PC-9 (cell line): Measurements from ENCODE around the gene C19orf38. TPM values are rescaled to one million over a fixed set of nuclear protein-coding genes. Genes with fewer than 3 reads are reported as not detected.

Experiments used
- BruUV-seq: library from RNA; stranded (reverse); fragments of 400-500 nt; replicated peaks from 2 replicates; lab custom pipeline; 2021; lab: Mats Ljungman, UMichigan
- CTCF ChIA-PET: fragments of 300-600 bp; sonication (Branson Sonifier 250); formaldehyde crosslinking; loops from one replicate; lab custom pipeline; 2022; ENCODE audit warnings: antibody characterized with exemption; lab: Charles Lee
- POLR2A ChIA-PET: fragments of 300-600 bp; sonication (Branson Sonifier 250); formaldehyde crosslinking; loops from one replicate; lab custom pipeline; 2022; ENCODE audit warnings: antibody characterized with exemption; ENCODE audit not compliant: unreplicated experiment; lab: Charles Lee
- DNase-seq, 2 experiments: peaks; one replicate each; pipeline versions ENCODE4 v3.0.0 to v3.0.0-alpha.2; 2015 to 2022; ENCODE audit warnings: mixed read lengths in 1 of 2
- H2AFZ ChIP-seq: fragments of 200-600 bp; sonication (generic); 2 replicates; pipeline ENCODE4 v1.8.1; 2017; ENCODE audit warnings: antibody characterized with exemption
- H3F3A ChIP-seq: fragments of 200-600 bp; sonication (generic); 2 replicates; pipeline ENCODE4 v1.8.1; 2017; ENCODE audit warnings: antibody characterized with exemption, mild to moderate bottlenecking, low read depth; ENCODE audit not compliant: insufficient read depth
- H3K27ac ChIP-seq: fragments of 200-600 bp; sonication (generic); 2 replicates; pipeline ENCODE4 v1.6.1; 2016; ENCODE audit warnings: mixed run types
- H3K27me3 ChIP-seq: fragments of 200-600 bp; sonication (generic); 2 replicates; pipeline ENCODE4 v1.6.1; 2016; ENCODE audit warnings: low read depth, mixed run types; ENCODE audit not compliant: insufficient read depth
- H3K36me3 ChIP-seq: fragments of 200-600 bp; sonication (generic); 2 replicates; pipeline ENCODE4 v1.6.1; 2016; ENCODE audit warnings: low read depth, mixed run types
- H3K4me1 ChIP-seq: fragments of 200-600 bp; sonication (generic); replicated peaks from 2 replicates; pipeline ENCODE4 v1.6.1; 2016; ENCODE audit warnings: mixed run types; ENCODE audit not compliant: insufficient read depth
- H3K4me2 ChIP-seq: fragments of 200-600 bp; sonication (generic); 2 replicates; pipeline ENCODE4 v1.6.1; 2017; ENCODE audit warnings: mixed run types
- H3K4me3 ChIP-seq: fragments of 200-600 bp; sonication (generic); 2 replicates; pipeline ENCODE4 v1.6.1; 2016; ENCODE audit warnings: mixed run types
- H3K79me2 ChIP-seq: fragments of 200-600 bp; sonication (generic); 2 replicates; pipeline ENCODE4 v1.6.1; 2017; ENCODE audit warnings: low read depth, mixed run types
- H3K9me2 ChIP-seq: fragments of 200-600 bp; sonication (generic); 2 replicates; pipeline ENCODE4 v1.8.1; 2017; ENCODE audit warnings: mild to moderate bottlenecking; ENCODE audit not compliant: insufficient read depth
- H3K9me3 ChIP-seq: fragments of 200-600 bp; sonication (generic); 2 replicates; pipeline ENCODE4 v1.8.1; 2016; ENCODE audit warnings: low read depth; ENCODE audit not compliant: insufficient read depth
- H4K20me1 ChIP-seq: fragments of 200-600 bp; sonication (generic); 2 replicates; pipeline ENCODE4 v1.8.1; 2017; ENCODE audit not compliant: insufficient read depth
- EZH2 ChIP-seq: fragments of 200-600 bp; sonication (generic); IDR thresholded peaks from 2 replicates; pipeline ENCODE4 v1.8.0; 2017; ENCODE audit warnings: antibody characterized with exemption, low read depth
- intact Hi-C: fragments of 100-400 bp; cut with micrococcal nuclease; formaldehyde crosslinking; loops from one replicate; pipeline ENCODE4 v1.10.0; 2022; ENCODE audit not compliant: unreplicated experiment
- total RNA-seq: library from RNA; stranded (reverse); gene quantifications from 2 replicates; pipeline ENCODE4 v1.2.3, GENCODE V29; 2021
- TF ChIP-seq, protein P1 (sequence below): fragments of 200-600 bp; sonication (generic); conservative IDR thresholded peaks from 2 replicates; pipeline ENCODE4 v1.6.1; 2017; ENCODE audit warnings: mixed run types, antibody characterized with exemption, mild to moderate bottlenecking, moderate library complexity

Gene C19orf38
- total RNA-seq, 1 experiment from 2014 or later, result 0.59 TPM

DNA sequence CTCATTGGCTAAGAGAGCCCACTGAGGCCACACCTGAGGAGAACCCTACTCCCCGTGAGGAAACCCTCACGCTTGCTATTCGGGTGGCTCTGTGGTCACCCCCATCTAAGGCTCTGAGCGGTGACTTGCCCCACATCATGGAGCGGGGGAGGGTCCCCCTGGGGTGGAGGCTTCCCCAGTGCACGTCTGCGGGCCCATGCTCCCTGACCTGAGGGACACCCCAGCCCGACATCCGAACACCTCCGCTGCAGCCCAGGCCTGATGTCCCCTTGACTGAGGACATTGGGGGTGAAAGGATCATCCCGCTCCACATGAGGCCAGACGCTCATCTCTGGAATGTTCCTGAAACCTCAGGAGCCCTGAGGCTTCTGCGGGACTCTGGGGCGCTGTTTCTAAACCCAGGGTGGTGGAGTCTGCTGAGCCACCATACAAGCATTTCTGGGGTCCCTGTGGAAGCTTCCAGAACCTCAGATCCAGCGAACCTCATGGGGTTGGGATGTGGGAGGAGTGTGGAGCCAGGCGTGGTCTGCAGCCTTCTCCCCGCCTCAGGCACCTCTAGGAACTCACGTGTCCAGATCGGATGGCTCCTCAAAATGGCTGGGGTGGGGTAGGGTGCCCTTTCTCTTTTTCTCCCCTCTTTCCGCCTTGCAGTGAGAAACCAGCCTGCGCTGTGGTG, 32.1 kb upstream of the C19orf38 start:
- no peaks in the 10 kb centered on the region for H3K9me3 ChIP-seq
- no peaks in the 10 kb centered on the region for H3K27me3 ChIP-seq
- no peak for TF ChIP-seq EZH2
- TF ChIP-seq, protein P1, sequence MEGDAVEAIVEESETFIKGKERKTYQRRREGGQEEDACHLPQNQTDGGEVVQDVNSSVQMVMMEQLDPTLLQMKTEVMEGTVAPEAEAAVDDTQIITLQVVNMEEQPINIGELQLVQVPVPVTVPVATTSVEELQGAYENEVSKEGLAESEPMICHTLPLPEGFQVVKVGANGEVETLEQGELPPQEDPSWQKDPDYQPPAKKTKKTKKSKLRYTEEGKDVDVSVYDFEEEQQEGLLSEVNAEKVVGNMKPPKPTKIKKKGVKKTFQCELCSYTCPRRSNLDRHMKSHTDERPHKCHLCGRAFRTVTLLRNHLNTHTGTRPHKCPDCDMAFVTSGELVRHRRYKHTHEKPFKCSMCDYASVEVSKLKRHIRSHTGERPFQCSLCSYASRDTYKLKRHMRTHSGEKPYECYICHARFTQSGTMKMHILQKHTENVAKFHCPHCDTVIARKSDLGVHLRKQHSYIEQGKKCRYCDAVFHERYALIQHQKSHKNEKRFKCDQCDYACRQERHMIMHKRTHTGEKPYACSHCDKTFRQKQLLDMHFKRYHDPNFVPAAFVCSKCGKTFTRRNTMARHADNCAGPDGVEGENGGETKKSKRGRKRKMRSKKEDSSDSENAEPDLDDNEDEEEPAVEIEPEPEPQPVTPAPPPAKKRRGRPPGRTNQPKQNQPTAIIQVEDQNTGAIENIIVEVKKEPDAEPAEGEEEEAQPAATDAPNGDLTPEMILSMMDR, result no peak
- no TSS peak for BruUV-seq
- peaks cover 4% of the 10 kb centered on the region; the same call in 1 of the 2 replicates for H4K20me1 ChIP-seq
- H3K4me3 ChIP-seq, result no peak overlapping the region
- peaks cover 17% of the 10 kb centered on the region; the same call in 1 of the 2 replicates for H3F3A ChIP-seq
- CTCF ChIA-PET, result no interaction called here
- POLR2A ChIA-PET, result no interaction called here
- no peaks in the 10 kb centered on the region for H3K4me1 ChIP-seq
- H3K36me3 ChIP-seq, result 0 out of 2 replicates have a peak, but pooled peaks cover 5% of the 10 kb centered on the region
- no peak overlapping the region for H3K27ac ChIP-seq
- H3K4me2 ChIP-seq, result no peak overlapping the region
- DNase-seq, result no peak
- intact Hi-C loops, result no loop called here
- H3K9me2 ChIP-seq, result no peaks in the 10 kb centered on the region
- H2AFZ ChIP-seq, result no peak overlapping the region
- no peaks in the 10 kb centered on the region for H3K79me2 ChIP-seq

DNA sequence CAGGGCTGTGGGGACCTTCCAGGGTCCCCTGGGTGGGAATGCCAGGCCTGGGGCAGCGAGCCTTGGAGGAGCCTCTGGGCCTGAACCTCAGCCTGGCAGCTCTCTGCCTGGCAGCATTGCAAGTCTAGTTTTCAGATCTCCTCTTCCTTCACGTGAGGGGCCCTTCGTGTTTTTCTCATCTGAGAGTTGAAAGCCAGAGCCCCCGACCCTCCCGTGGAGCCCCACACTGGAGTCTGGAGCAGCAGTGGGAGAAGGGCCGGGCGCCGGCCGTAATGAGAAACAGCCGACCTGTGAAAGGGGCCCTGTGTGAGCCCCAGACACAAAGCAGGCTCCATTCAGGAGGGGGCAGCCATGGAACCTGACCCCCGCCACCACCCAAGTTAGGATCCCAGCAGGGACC, 31.5 kb upstream of the C19orf38 start:
- H3K36me3 ChIP-seq, result 0 out of 2 replicates have a peak, but pooled peaks cover 5% of the 10 kb centered on the region
- intact Hi-C loops, result no loop called here
- peaks cover 4% of the 10 kb centered on the region; the same call in 1 of the 2 replicates for H4K20me1 ChIP-seq
- no peak for DNase-seq
- ChIA-PET POLR2A (no interaction called here), CTCF (no interaction called here)
- no peaks in the 10 kb centered on the region for H3K9me2 ChIP-seq
- no peaks in the 10 kb centered on the region for H3K79me2 ChIP-seq
- no peaks in the 10 kb centered on the region for H3K9me3 ChIP-seq
- no peak overlapping the region for H3K4me2 ChIP-seq
- H3K4me3 ChIP-seq, result no peak overlapping the region
- no peak for TF ChIP-seq EZH2
- TF ChIP-seq, protein P1, result no peak
- no peak overlapping the region for H2AFZ ChIP-seq
- no TSS peak for BruUV-seq
- no peaks in the 10 kb centered on the region for H3K4me1 ChIP-seq
- no peak overlapping the region for H3K27ac ChIP-seq
- H3F3A ChIP-seq, result peaks cover 17% of the 10 kb centered on the region; the same call in 1 of the 2 replicates
- no peaks in the 10 kb centered on the region for H3K27me3 ChIP-seq

- ChIA-PET POLR2A (no interaction called here), CTCF (no interaction called here)
- DNase-seq, result no peak
- TF ChIP-seq EZH2, result no peak
- TF ChIP-seq, protein P1, result no peak
- H3K27ac ChIP-seq, result no peak overlapping the region
- BruUV-seq, result no TSS peak
- no peaks in the 10 kb centered on the region for H3K9me3 ChIP-seq
- peaks cover 17% of the 10 kb centered on the region; the same call in 1 of the 2 replicates for H3F3A ChIP-seq
- intact Hi-C loops, result no loop called here
- H3K4me2 ChIP-seq, result no peak overlapping the region
- peaks cover 4% of the 10 kb centered on the region; the same call in 1 of the 2 replicates for H4K20me1 ChIP-seq
- no peak overlapping the region for H2AFZ ChIP-seq
- no peaks in the 10 kb centered on the region for H3K9me2 ChIP-seq
- no peaks in the 10 kb centered on the region for H3K79me2 ChIP-seq
- 0 out of 2 replicates have a peak, but pooled peaks cover 5% of the 10 kb centered on the region for H3K36me3 ChIP-seq
- H3K4me3 ChIP-seq, result no peak overlapping the region
- H3K4me1 ChIP-seq, result no peaks in the 10 kb centered on the region
- no peaks in the 10 kb centered on the region for H3K27me3 ChIP-seq
Measured at GRCh38 chr19:10817291-10818038, 30.8 kb upstream of the C19orf38 start.
